ENCODE data around the gene PARS2. TPM values are rescaled to one million over a fixed set of nuclear protein-coding genes. Genes with fewer than 3 reads are reported as not detected.

PARS2 gene
- total RNA-seq, 2 experiments from 2014 or later, result 5.3 to 7.6 TPM

- intact Hi-C loops (cut with micrococcal nuclease; ENCODE audit: unreplicated experiment), result no loop called here
- POLR2A ChIA-PET, result interaction anchor here (0.6 kb wide), 1 partner anchor 69 kb away, joined by 3 read pairs; no protein-coding TSS in a partner anchor
- Histone ChIP-seq H3K27ac (ENCODE audit: low read depth, low read length, poor library complexity, severe bottlenecking) (no peak within 1 kb of the TSS), H3K9me2 (ENCODE audit: insufficient read depth, low read length) (no peaks in the 10 kb centered on the region), H4K20me1 (ENCODE audit: insufficient read depth, low read length) (no peaks in the 10 kb centered on the region), H3K79me2 (ENCODE audit: insufficient read depth, low read depth, low read length) (no peaks in the 10 kb centered on the region), H3K4me2 (ENCODE audit: low read length) (peak within 1 kb of the TSS; percentile 28; the same call in 1 of the 2 replicates), H3K36me3 (ENCODE audit: insufficient read depth, low read length) (no peaks in the 10 kb centered on the region), H3K4me3 (ENCODE audit: low read depth, low read length, poor library complexity, severe bottlenecking) (no peak within 1 kb of the TSS), H2AFZ (ENCODE audit: low read length) (0 out of 2 replicates have a peak within 1 kb of the TSS, but pooled peaks have one; percentile 39), H3K4me1 (ENCODE audit: insufficient read depth, low read length, poor library complexity, severe bottlenecking) (no peaks in the 10 kb centered on the region), H3K9me3 (ENCODE audit: low read length) (no peaks in the 10 kb centered on the region)
- DNase-seq (ENCODE audit: low spot score), result peak; percentile 17
- BruUV-seq (replicated peaks), result no TSS peak
- peak; percentile 66 for TF ChIP-seq CTCF (conservative IDR thresholded peaks at IDR 0.05; ENCODE audit: low read length)
- TF ChIP-seq EZH2phosphoT487 (IDR thresholded peaks at IDR 0.05; ENCODE audit: borderline replicate concordance, low read depth, low read length), result no peak
- CTCF ChIA-PET (ENCODE audit: unreplicated experiment), result no interaction called here
These were observed 36.8 kb upstream of the PARS2 start, which contains the start of gene TTC22 for GRCh38 chr1:54800899-54801759. Gene TTC22 (minus strand): TSS chr1:54801323. CDS start chr1:54801163, 160 bp downstream.

- H3K9me3 ChIP-seq (ENCODE audit: low read length), result no peaks in the 10 kb centered on the region
- ChIA-PET POLR2A (no interaction called here), CTCF (ENCODE audit: unreplicated experiment) (interaction anchor here (0.9 kb wide), 1 partner anchor 17 kb away, joined by 4 read pairs; no protein-coding TSS in a partner anchor)
- no TSS peak for BruUV-seq (replicated peaks)
- no peaks in the 10 kb centered on the region for H3K79me2 ChIP-seq (ENCODE audit: insufficient read depth, low read depth, low read length)
- no peak overlapping the region for H3K4me3 ChIP-seq (ENCODE audit: low read depth, low read length, poor library complexity, severe bottlenecking)
- H3K9me2 ChIP-seq (ENCODE audit: insufficient read depth, low read length), result no peaks in the 10 kb centered on the region
- no peaks in the 10 kb centered on the region for H4K20me1 ChIP-seq (ENCODE audit: insufficient read depth, low read length)
- no peak for TF ChIP-seq EZH2phosphoT487 (IDR thresholded peaks at IDR 0.05; ENCODE audit: borderline replicate concordance, low read depth, low read length)
- no peak for TF ChIP-seq CTCF (conservative IDR thresholded peaks at IDR 0.05; ENCODE audit: low read length)
- H3K4me1 ChIP-seq (ENCODE audit: insufficient read depth, low read length, poor library complexity, severe bottlenecking), result no peaks in the 10 kb centered on the region
- intact Hi-C loops (cut with micrococcal nuclease; ENCODE audit: unreplicated experiment), result no loop called here
- H2AFZ ChIP-seq (ENCODE audit: low read length), result no peak overlapping the region
- no peaks in the 10 kb centered on the region for H3K36me3 ChIP-seq (ENCODE audit: insufficient read depth, low read length)
- no peak for DNase-seq (ENCODE audit: low spot score)
- H3K27ac ChIP-seq (ENCODE audit: low read depth, low read length, poor library complexity, severe bottlenecking), result no peak overlapping the region
- no peak overlapping the region for H3K4me2 ChIP-seq (ENCODE audit: low read length)
These were observed 35.9 kb upstream of the PARS2 start for GRCh38 chr1:54800041-54800898.

All from OCI-LY7 (cell line).